GM12878 (cell line): ENCODE results near the gene MAGIX. TPM values are rescaled to one million over a fixed set of nuclear protein-coding genes. Genes with fewer than 3 reads are reported as not detected.

Source experiments
- ATAC-seq: fragments of 200-7000 bp; cut with Tn5 transposase; 3 replicates; pipeline ENCODE4 v1.9.1; 2020; ENCODE audit warnings: mild to moderate bottlenecking, moderate library complexity
- BruUV-seq: library from RNA; stranded (reverse); fragments of 400-500 nt; replicated peaks from 2 replicates; lab custom pipeline; 2021; lab: Mats Ljungman, UMichigan
- CTCF ChIA-PET: fragments of 300-600 bp; sonication (Branson Sonifier 250); formaldehyde crosslinking; extraction: SDS; loops from one replicate; lab custom pipeline; 2021; ENCODE audit warnings: inconsistent platforms; lab: Yijun Ruan, JAX
- POLR2A ChIA-PET: fragments of 350-600 bp; formaldehyde crosslinking; extraction: SDS; loops from one replicate; lab custom pipeline; 2021; ENCODE audit warnings: inconsistent platforms; lab: Charles Lee
- RAD21 ChIA-PET: fragments of 300-600 bp; sonication (Branson Sonifier 250); formaldehyde crosslinking; loops from one replicate; lab custom pipeline; 2023; ENCODE audit warnings: antibody characterized with exemption; ENCODE audit not compliant: unreplicated experiment; lab: Charles Lee
- SMC1A ChIA-PET: fragments of 300-600 bp; sonication (Branson Sonifier 250); formaldehyde crosslinking; loops from one replicate; lab custom pipeline; 2023; ENCODE audit not compliant: unreplicated experiment, uncharacterized antibody; lab: Charles Lee
- DNase-seq: peaks from one replicate; pipeline ENCODE4 v3.0.0-alpha.2; 2011; ENCODE audit warnings: low read depth, low spot score
- FAIRE-seq: peaks from 3 replicates; lab custom pipeline; 2011; peaks lifted over from hg19 to GRCh38; lab: Jason Lieb, UNC
- H2AFZ ChIP-seq: 2 replicates; pipeline ENCODE4 v1.6.0; 2011; ENCODE audit warnings: low read depth, low read length, control low read depth; ENCODE audit not compliant: control insufficient read depth
- H3K27ac ChIP-seq: 2 replicates; pipeline ENCODE4 v1.5.1; 2011; ENCODE audit warnings: control low read depth; ENCODE audit not compliant: control insufficient read depth, insufficient read depth
- H3K27me3 ChIP-seq, 2 experiments: replicated peaks in 1 of 2; 2 replicates each; pipeline versions ENCODE4 v1.6.0 to v1.6.1; 2011; ENCODE audit warnings: low read length in 1 of 2; ENCODE audit not compliant: control insufficient read depth in 2 of 2, insufficient read depth in 2 of 2
- H3K36me3 ChIP-seq, 2 experiments: 2 replicates each; pipeline ENCODE4 v1.5.1; 2011; ENCODE audit warnings: low read length in 1 of 2; ENCODE audit not compliant: control insufficient read depth in 2 of 2, insufficient read depth in 2 of 2
- H3K4me1 ChIP-seq: 2 replicates; pipeline ENCODE4 v1.6.1; 2011; ENCODE audit warnings: mild to moderate bottlenecking, low read length, moderate library complexity, mixed read lengths; ENCODE audit not compliant: control insufficient read depth, insufficient read depth
- H3K4me2 ChIP-seq: 2 replicates; pipeline ENCODE4 v1.6.0; 2011; ENCODE audit warnings: control low read depth; ENCODE audit not compliant: control insufficient read depth, insufficient read depth
- H3K4me3 ChIP-seq: fragments of 200-600 bp; sonication (generic); 2 replicates; pipeline ENCODE4 v1.5.1; 2016
- H3K79me2 ChIP-seq: 2 replicates; pipeline ENCODE4 v1.6.0; 2011; ENCODE audit warnings: low read length; ENCODE audit not compliant: control insufficient read depth, insufficient read depth
- H3K9ac ChIP-seq: 2 replicates; pipeline ENCODE4 v1.8.0; 2011; ENCODE audit warnings: low read length, control low read depth, mixed read lengths; ENCODE audit not compliant: control insufficient read depth, insufficient read depth
- H3K9me3 ChIP-seq: replicated peaks from 3 replicates; pipeline ENCODE4 v1.5.1; 2011; ENCODE audit warnings: mild to moderate bottlenecking, low read length; ENCODE audit not compliant: control insufficient read depth, insufficient read depth
- H4K20me1 ChIP-seq: 2 replicates; pipeline ENCODE4 v1.6.0; 2011; ENCODE audit not compliant: control insufficient read depth, insufficient read depth
- BHLHE40 ChIP-seq, 2 experiments: fragments of 450-650 bp in 1 of 2; IDR thresholded peaks; 2 replicates each; pipeline ENCODE4 v1.6.1; 2011 to 2017; ENCODE audit warnings: low read depth in 2 of 2, borderline replicate concordance in 1 of 2, improper control_type of control experiment in 1 of 2, low read length in 1 of 2, mild to moderate bottlenecking in 1 of 2
- CREB1 ChIP-seq: IDR thresholded peaks from 2 replicates; pipeline ENCODE4 v1.6.1; 2012; ENCODE audit warnings: low read depth, mild to moderate bottlenecking, inconsistent platforms
- DPF2 ChIP-seq: fragments of 450-650 bp; IDR thresholded peaks from 2 replicates; pipeline ENCODE4 v1.6.1; 2017; ENCODE audit warnings: mild to moderate bottlenecking
- E4F1 ChIP-seq: fragments of 450-650 bp; IDR thresholded peaks from 2 replicates; pipeline ENCODE4 v1.6.1; 2018; ENCODE audit warnings: borderline replicate concordance, mild to moderate bottlenecking; ENCODE audit not compliant: partially characterized antibody
- FOS ChIP-seq: IDR thresholded peaks from 3 replicates; pipeline ENCODE4 v1.6.1; 2011; ENCODE audit warnings: borderline replicate concordance; ENCODE audit not compliant: insufficient read length; ENCODE audit errors: extremely low read depth
- KLF5 ChIP-seq: fragments of 450-650 bp; IDR thresholded peaks from 2 replicates; pipeline ENCODE4 v1.6.1; 2014; ENCODE audit warnings: mild to moderate bottlenecking; ENCODE audit not compliant: partially characterized antibody
- MTA2 ChIP-seq: fragments of 450-650 bp; IDR thresholded peaks from 2 replicates; pipeline ENCODE4 v1.6.1; 2016; ENCODE audit warnings: low read depth, mild to moderate bottlenecking, moderate library complexity
- POLR2A ChIP-seq: IDR thresholded peaks from 2 replicates; pipeline ENCODE4 v1.6.1; 2011; ENCODE audit warnings: low read depth, mild to moderate bottlenecking, low read length
- RELA ChIP-seq: fragments of 450-650 bp; IDR thresholded peaks from 2 replicates; pipeline ENCODE4 v1.8.0; 2014; ENCODE audit warnings: borderline replicate concordance; ENCODE audit not compliant: partially characterized antibody
- STAT3 ChIP-seq: IDR thresholded peaks from 2 replicates; pipeline ENCODE4 v1.6.1; 2011; ENCODE audit warnings: low read depth, low read length, improper control_type of control experiment
- TCF7 ChIP-seq: IDR thresholded peaks from 2 replicates; pipeline ENCODE4 v1.6.1; 2014; ENCODE audit warnings: antibody characterized with exemption, borderline replicate concordance
- WRNIP1 ChIP-seq: IDR thresholded peaks from 2 replicates; pipeline ENCODE4 v1.6.1; 2011; ENCODE audit warnings: low read depth, low read length, improper control_type of control experiment, borderline replicate concordance
- YBX1 ChIP-seq: fragments of 450-650 bp; IDR thresholded peaks from 2 replicates; pipeline ENCODE4 v1.6.1; 2016; ENCODE audit warnings: antibody characterized with exemption
- WGBS: methylation state at CpG from one replicate; pipeline ENCODE4 v1.1.6; 2016; ENCODE audit warnings: low lambda C conversion rate; ENCODE audit not compliant: insufficient replicate concordance, insufficient coverage; ENCODE audit errors: missing lambda C conversion rate; 5-methylcytosine and 5-hydroxymethylcytosine counted together
- in situ Hi-C: fragments of 300-500 bp; cut with MboI; formaldehyde crosslinking; loops from 9 replicates; pipeline ENCODE4 v1.14.3; 2018; ENCODE audit warnings: mixed read lengths
- intact Hi-C: fragments of 100-400 bp; cut with micrococcal nuclease; formaldehyde crosslinking; loops from one replicate; pipeline ENCODE4 v1.14.2; 2022; ENCODE audit not compliant: unreplicated experiment
- polyA plus RNA-seq, 11 experiments: library from polyadenylated mRNA; depleted of rRNA in 4 of 11; unstranded in 6 of 11; stranded (reverse) in 5 of 11; fragments of >200 nt; fragmentation: Nextera tagmentation in 4 of 11; fragmentation: Illumina TruSeq in 1 of 11; extraction: Ambion mirVana in 4 of 11; extraction: Trizol in 1 of 11; gene quantifications; 1 replicate in 1 of 11; 2 replicates in 10 of 11; pipeline versions ENCODE4 v1.2.1 to v1.2.3, GENCODE V29; 2011 to 2016; ENCODE audit warnings: inconsistent platforms in 2 of 11, missing spikeins in 2 of 11, low read depth in 1 of 11
- total RNA-seq, 4 experiments: library from RNA; depleted of rRNA in 3 of 4; stranded (reverse); fragments of >200 nt in 3 of 4; fragmentation: Illumina TruSeq in 1 of 4; extraction: Trizol in 1 of 4; gene quantifications; 2 replicates each; pipeline versions ENCODE4 v1.2.1 to v1.2.3, GENCODE V29; 2013 to 2021
- TF ChIP-seq, protein P1 (sequence below), 3 experiments: IDR thresholded peaks in 2 of 3; conservative IDR thresholded peaks in 1 of 3; 2 replicates each; pipeline ENCODE4 v1.5.1; 2011; ENCODE audit warnings: low read depth in 3 of 3, low read length in 3 of 3, mild to moderate bottlenecking in 3 of 3, control low read depth in 2 of 3, moderate library complexity in 2 of 3, inconsistent platforms in 1 of 3, mixed read lengths in 1 of 3; ENCODE audit not compliant: control insufficient read depth in 2 of 3, insufficient read depth in 1 of 3; ENCODE audit errors: extremely low read depth in 1 of 3
- TF ChIP-seq, protein P2 (sequence below): fragments of 450-650 bp; IDR thresholded peaks from 2 replicates; pipeline ENCODE4 v1.6.1; 2014; ENCODE audit warnings: mild to moderate bottlenecking

Gene MAGIX
- total and polyA plus RNA-seq, 10 of the 15 experiments (the other 5 are each of a cell fraction or from before 2014, with no cell fraction given), result 0.03 to 2.5 (median 0.82) TPM

DNA sequence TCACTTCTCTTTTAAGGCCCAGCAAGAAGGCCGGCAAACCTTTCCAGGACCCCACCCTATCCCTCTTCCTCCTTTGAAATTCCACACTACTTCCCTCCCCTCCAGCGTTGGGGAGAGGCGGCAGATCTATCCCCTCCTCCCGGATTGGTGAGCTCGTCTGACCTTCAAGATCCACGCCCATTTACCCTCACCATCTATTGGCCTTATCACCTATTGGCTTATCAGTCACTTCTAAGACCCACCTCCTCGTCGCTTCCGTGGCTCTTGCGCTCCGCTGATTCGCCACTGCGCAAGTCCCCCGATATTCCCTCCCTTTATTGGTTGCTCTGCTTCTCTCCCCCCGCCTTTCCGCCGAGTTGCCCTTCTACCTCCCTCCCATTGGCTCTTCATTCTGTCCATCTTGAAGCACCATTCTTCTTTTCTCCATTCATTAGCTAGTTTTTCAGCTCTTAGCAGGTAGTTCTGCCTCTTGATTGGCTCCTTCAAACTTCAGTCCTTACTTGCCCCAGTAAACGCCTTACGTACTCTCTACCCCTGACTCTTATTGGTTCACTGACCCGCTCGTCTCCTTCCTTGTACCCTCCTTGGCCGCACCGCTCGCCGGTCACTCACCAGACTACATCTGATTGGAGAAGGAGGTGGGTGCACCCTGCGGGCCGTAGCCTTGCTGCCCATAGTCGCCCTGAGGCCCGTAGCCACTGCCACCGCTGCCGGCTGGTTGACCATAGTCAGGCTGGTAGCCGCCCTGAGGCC lies 28.4 kb downstream of the MAGIX start:
- Histone ChIP-seq H3K9me3 (no peaks in the 10 kb centered on the region), H3K27ac (peak overlapping the region; percentile 65), H3K4me3 (peak overlapping the region; percentile 77), H3K9ac (peak overlapping the region; percentile 69), H3K27me3 (no peaks in the 10 kb centered on the region), H3K36me3 (no peaks in the 10 kb centered on the region), H3K4me2 (no peak overlapping the region; the same call in 1 of the 2 replicates), H3K79me2 (no peaks in the 10 kb centered on the region; the same call in 1 of the 2 replicates), H4K20me1 (no peaks in the 10 kb centered on the region), H2AFZ (peak overlapping the region; percentile 64), H3K4me1 (peaks cover 3% of the 10 kb centered on the region; the same call in 1 of the 2 replicates)
- ChIA-PET CTCF (interaction anchor here (0.6 to 5.8 kb wide), 14 partner anchors 17 to 1998 kb away, joined by 3 to 57 read pairs (median 4); partner anchors contain the start of genes GRIPAP1 and PPP1R3F), POLR2A (interaction anchor here (0.5 to 3.9 kb wide), 14 partner anchors 9 to 741 kb away, joined by 3 to 28 read pairs (median 4); partner anchors contain the start of genes CCDC22, SYP and TFE3), SMC1A (interaction anchor here (0.6 to 2.9 kb wide), 11 partner anchors 9 to 78 kb away, joined by 3 to 14 read pairs (median 5); partner anchors contain the start of genes CCDC22, PLP2, PPP1R3F and SYP), RAD21 (interaction anchor here (0.7 to 3.0 kb wide), 11 partner anchors 10 to 979 kb away, joined by 3 to 26 read pairs (median 5); partner anchors contain the start of genes CCDC22, PLP2 and PPP1R3F)
- ATAC-seq (peak; percentile 92), FAIRE-seq (peak; percentile 100), DNase-seq (peak; percentile 99)
- intact Hi-C loops, result loop anchor here (2.0 to 5.0 kb wide), 3 partner anchors 24 to 78 kb away; partner anchors contain the start of genes CCDC22 and PPP1R3F
- in situ Hi-C loops, result loop anchor here (5.0 kb wide), 1 partner anchor 76 kb away; the partner anchor contains the start of gene PPP1R3F
- BruUV-seq, result no TSS peak
- 28% methylated on average over 32 of the region's 32 CpGs for WGBS
- TF ChIP-seq TCF7 (no peak), E4F1 (peak; percentile 86), KLF5 (peak; percentile 93), FOS (peak; percentile 70), DPF2 (peak; percentile 97), YBX1 (no peak), CREB1 (peak; percentile 91), MTA2 (no peak), WRNIP1 (no peak), STAT3 (no peak), POLR2A (peak; percentile 86), RELA (no peak), BHLHE40 (IDR thresholded peaks at IDR 0.05; ENCODE audit: borderline replicate concordance in 1 of 2, low read depth in 2 of 2, low read length in 1 of 2) (peak in 1 of 2 experiments; percentile 30; a peak in 1 of 4 replicates)
- TF ChIP-seq, protein P1, sequence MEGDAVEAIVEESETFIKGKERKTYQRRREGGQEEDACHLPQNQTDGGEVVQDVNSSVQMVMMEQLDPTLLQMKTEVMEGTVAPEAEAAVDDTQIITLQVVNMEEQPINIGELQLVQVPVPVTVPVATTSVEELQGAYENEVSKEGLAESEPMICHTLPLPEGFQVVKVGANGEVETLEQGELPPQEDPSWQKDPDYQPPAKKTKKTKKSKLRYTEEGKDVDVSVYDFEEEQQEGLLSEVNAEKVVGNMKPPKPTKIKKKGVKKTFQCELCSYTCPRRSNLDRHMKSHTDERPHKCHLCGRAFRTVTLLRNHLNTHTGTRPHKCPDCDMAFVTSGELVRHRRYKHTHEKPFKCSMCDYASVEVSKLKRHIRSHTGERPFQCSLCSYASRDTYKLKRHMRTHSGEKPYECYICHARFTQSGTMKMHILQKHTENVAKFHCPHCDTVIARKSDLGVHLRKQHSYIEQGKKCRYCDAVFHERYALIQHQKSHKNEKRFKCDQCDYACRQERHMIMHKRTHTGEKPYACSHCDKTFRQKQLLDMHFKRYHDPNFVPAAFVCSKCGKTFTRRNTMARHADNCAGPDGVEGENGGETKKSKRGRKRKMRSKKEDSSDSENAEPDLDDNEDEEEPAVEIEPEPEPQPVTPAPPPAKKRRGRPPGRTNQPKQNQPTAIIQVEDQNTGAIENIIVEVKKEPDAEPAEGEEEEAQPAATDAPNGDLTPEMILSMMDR (IDR thresholded peaks at IDR 0.05 in 2 of 3, conservative IDR thresholded peaks at IDR 0.05 in 1 of 3; ENCODE audit: control insufficient read depth in 2 of 3, extremely low read depth in 1 of 3, insufficient read depth in 1 of 3, low read depth in 3 of 3, low read length in 3 of 3), result no peak
- TF ChIP-seq, protein P2, sequence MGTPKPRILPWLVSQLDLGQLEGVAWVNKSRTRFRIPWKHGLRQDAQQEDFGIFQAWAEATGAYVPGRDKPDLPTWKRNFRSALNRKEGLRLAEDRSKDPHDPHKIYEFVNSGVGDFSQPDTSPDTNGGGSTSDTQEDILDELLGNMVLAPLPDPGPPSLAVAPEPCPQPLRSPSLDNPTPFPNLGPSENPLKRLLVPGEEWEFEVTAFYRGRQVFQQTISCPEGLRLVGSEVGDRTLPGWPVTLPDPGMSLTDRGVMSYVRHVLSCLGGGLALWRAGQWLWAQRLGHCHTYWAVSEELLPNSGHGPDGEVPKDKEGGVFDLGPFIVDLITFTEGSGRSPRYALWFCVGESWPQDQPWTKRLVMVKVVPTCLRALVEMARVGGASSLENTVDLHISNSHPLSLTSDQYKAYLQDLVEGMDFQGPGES, result peak; percentile 93
